Activated CD4-positive, alpha-beta T cell treated with anti-CD3 and anti-CD28 coated beads for 24 hours (primary cell): ENCODE results near the gene DAZAP1.

ENCODE experiments used
- DNase-seq, 2 donors: peaks; one replicate each; pipeline ENCODE4 v3.0.0-alpha.2; 2020; ENCODE audit warnings: low read depth in 2 of 2

Gene DAZAP1

GRCh38 chr19:1407528-1408299 lies at the start of gene DAZAP1:
Gene DAZAP1, plus strand, starts transcription at chr19:1407586. Its CDS starts 188 bp downstream, at chr19:1407774.
- DNase-seq = no peak

GRCh38 chr19:1360126-1360817 lies 47.1 kb upstream of the DAZAP1 start:
- DNase-seq = no peak

GRCh38 chr19:1360818-1361461 lies 46.4 kb upstream of the DAZAP1 start:
- DNase-seq = no peak

- no peak for DNase-seq
Measured at GRCh38 chr19:1361601-1362386, 45.6 kb upstream of the DAZAP1 start.

GRCh38 chr19:1362387-1363257 lies 44.8 kb upstream of the DAZAP1 start:
- DNase-seq = no peak

DNA sequence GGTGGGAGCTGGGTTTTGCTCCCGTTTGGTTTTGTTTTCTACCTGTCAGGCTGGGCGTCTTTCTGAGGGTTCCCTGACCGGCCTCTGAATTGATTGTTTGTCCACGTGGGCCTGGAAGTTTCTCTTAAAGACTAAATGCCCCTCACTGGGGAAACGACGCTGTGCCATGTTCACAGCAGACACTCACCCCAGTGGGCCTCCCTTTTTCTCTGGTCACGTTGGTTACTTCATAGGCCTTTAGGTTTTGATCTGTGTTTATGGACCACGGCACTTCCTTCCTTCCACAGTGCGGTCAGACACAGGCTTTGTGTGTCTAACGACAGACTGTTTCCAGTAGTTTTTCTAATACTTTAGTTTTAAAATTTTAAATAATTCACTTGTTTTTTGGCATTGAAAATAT lies 43.8 kb upstream of the DAZAP1 start:
- DNase-seq = no peak

- DNase-seq = no peak
Measured at GRCh38 chr19:1364070-1364704, 43.2 kb upstream of the DAZAP1 start.

DNA sequence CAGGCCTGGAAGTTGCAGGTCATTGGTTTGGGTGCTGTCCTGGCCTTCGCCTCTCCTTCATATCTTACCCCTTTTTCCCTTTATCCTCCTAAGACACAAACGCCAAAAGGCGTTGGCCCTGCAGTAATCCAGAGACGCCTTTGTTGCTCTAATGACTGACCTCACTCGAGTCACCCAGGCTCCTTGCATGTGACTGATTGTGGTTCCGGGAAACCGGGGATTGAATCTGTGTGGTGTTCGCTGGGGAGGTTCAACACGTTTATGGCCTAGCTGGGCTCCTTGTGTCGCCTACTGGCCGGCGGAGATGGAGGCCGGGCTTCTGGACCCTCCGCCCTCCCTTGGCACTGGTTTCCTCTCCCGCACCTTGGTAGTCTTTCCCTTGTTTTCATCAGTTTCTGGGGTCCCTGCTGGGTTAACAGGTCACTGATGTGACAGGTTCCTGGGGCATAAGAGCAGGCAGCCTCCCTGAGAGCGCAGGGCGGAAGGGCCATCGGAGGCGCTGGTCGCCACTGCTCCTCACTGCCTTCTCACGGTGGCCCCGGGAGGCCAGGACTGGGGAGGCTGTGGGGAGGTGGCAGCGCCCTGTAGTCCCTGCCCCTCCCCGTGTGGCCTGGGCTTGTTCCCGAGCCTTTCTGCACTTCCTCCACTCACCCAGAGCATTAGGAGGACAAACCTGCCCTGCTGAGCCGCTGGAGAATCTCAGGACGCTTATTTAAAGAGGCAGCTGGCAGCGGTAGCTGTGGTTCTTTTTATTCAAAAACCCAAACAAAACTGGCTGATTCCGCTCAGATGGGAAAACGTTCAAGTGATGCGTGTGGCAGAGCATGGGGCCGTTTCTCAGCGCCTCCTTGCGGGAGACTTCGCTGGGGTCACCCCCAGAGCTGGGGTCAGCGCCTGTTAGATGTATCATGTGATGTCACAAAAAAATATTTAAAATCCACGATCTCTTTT lies 41.8 kb upstream of the DAZAP1 start:
- no peak for DNase-seq

- DNase-seq = no peak
Measured at GRCh38 chr19:1366296-1366695, 41.1 kb upstream of the DAZAP1 start.

DNA sequence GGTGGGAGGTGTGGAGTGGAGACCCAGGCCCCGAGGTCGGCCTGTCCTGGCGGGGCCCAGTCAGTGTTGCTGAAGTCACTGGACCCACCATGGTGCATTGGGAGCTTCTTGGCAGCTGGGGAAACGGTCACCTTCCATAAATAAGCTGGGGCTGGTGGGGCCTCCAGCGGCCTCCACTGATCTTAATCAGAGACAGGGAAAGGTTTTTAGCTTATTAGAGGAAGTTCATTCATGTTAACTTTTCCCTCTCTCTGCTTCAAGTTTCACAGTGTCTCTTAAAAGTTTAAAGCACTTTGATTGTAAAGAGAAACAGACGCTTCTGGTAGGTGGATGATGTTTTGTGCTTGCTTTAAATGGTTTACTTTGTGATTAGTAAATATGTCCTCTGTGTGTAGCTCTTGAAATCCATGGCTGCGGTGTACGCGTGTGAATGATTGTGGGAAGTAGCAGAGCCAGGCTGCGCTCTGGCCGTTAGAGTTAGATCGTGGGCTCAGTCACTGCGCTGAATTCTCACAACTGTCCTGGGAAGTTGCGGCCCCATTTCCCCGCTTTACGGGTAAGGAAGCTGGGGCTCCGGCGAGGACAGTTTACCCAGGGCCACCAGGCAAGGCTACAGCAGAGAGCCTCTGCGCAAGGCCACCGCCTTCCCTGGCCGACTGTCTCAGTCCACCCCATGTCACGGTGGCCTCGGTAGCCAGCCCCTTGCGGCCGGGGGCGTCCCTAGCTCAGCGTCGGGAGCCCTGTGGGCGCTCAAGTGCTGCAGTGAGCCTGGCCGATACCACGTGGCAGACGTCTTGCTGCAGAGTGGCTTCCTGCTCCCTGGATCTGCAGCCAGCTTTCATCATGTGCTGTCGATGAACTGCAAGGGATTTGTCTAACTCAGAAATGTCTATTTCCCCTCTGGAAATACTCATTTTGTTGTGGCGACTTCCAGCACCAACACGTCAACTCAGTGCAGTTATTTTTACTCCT lies 40.2 kb upstream of the DAZAP1 start:
- no peak for DNase-seq

GRCh38 chr19:1369214-1369805 lies 38.1 kb upstream of the DAZAP1 start:
- no peak for DNase-seq

- no peak for DNase-seq
Measured at GRCh38 chr19:1370579-1371361, 36.6 kb upstream of the DAZAP1 start.

DNA sequence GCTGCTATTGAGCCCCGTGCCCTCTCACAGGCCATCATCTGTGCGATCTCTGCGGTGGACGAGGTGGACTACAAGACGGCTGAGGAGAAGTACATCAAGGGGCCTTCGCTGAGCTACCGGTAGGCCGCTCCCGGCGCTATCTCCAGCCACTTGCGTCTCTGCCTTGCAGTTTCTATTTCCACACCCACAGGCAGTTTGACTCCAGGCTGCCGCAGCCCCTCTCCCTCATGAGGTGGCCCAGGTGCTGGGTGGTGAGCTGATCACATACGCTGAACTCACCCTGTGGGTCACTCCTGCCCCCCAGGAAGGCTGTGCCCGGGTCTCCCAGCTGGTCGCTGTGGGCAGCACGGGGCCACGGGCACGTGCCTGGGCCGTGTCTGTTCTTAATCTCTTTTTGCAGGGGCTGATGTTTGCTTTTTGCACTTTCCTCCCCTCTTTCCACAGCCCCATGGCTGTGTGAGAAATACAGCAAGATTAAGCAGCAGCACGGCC lies 34.3 kb upstream of the DAZAP1 start:
- DNase-seq = no peak

DNA sequence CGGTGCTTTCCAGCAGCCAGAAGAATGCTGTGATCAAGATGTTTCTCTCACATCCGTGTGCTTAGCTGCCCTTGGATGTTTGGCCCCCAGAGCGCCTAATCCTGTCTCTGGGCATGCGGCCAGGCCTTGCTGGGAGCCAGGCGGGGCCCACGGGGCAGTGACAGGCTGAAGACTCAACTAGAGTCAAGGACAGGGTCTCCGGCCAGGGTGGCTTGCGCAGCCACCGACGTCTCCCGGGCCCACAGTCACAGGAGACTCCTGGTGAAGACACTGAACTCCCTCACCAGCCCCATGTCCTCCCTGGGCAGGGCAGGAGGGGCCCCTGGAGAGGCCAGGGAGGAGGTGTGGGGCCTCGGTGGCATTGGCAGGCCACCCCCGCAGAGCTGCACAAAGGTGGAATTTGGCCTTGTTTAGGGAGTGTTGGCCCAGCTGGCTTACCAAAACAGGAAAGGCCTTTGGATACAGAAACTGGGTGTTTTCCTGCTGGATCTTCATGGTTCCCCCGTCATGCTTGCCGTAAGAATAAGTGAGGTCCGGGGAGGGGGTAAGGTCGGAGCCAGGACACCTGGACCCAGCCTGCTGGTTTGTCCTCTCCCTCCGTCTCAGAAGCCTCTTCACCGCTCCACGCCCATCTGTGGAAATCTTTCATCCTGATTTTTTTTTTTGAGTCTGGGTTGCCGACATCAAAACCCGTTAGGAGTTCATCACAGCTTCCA lies 33.7 kb upstream of the DAZAP1 start:
- DNase-seq = no peak

DNA sequence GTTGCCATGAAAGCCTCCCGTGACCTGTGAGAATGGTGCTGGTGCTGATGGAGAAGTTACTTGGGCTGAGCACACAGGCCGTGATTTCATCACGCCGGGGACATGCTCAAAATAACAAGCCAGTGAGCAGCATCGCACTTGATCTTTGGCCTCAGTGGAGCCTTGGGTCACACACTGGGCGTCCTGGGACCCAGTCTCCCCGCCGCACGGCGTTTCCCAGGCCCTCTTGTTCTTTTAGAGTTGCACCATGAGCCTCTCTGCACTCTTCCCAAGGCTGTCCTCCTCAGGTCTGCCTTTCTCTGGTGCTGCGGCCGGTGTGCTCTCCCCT lies 33.2 kb upstream of the DAZAP1 start:
- no peak for DNase-seq

DNA sequence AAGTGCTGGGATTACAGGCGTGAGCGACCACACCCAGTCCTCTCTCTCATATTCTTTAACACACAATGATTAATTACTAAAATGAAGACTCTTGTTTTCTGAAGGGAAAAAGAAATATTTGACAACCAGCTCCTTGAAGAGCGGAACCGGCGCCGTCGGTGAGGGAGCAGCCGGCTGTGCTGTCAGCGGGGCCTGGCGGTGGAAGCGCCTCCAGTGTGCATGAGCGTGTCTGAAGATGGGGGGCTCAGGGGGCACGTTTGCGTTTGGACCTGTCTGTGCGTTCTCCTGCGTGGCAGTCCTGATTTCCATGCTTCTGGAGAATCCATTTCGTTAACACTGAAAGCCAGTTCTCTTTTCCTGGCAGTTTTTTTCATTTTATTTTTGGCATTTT lies 31.0 kb upstream of the DAZAP1 start:
- no peak for DNase-seq
